ENCODE data around the gene KIF5A.
A peak's percentile ranks its signal among the peaks of the same experiment; 100 is the strongest.

Gene KIF5A

DNA sequence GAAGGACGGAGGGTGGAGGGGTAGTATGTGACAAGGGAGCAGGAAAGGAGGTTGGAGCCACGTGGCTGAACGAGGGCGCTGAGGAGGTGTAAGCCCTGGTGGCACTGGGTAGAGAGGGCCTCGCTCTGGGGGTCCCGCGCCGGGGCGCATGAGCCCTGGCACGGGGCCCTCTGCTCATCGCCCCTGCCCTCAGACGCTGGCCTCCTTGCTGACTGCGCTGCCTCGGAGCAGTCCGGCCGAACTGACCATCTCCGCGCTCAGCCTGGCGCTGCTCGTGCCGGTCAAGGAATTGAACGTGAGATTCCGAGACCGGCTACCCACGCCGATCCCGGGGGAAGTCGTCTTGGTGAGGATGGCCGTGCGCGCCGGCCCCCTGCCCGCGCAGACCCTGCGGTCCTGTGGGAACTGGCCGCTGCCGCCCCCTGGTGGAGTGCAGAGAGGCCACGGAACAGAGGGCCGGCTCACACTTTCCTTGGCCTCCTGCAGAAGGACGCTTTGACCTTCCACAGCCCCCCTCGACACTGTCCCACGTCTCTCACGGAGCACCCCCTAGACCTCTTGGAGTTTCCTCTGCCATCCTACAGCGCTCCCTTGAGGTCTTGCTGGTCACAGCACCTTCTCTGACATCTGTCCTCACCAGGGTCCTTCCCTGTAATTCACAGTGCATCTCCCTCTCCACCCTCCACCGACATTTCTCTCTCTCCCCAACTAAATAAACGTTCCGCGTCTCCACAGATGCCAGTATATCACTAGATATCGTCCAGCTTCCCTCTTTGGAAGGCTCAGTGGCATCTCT lies 71.9 kb downstream of the KIF5A start:
- peak; percentile 79 for DNase-seq

GRCh38 chr12:57622293-57623245 lies 72.7 kb downstream of the KIF5A start:
- no peak for DNase-seq

- no peak for DNase-seq
These were observed 73.5 kb downstream of the KIF5A start for GRCh38 chr12:57623385-57623784.

DNA sequence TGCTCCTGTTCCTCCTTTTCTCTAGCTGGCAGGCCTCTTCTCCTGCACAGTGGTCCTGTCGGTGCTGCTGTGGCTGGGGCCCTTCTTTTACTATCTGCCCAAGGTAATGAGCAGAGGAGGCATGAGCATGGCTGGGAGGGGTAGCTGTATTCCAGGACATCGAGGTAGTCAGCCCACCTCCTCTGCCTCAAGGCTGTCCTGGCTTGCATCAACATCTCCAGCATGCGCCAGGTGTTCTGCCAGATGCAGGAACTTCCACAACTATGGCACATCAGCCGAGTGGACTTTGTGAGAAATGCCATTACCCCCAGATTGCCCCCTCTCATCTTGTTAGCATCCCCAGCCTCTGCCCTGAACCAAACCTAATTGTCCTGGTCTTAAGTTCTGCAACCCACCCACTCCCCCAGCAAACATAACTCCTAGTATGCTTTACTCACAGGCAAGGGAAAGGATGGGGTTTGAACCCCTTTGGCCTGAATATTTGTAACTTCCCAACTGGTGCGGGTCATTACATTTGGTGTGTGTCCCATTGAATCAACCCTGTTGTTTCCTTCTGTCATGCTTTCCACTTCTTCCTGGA lies 74.1 kb downstream of the KIF5A start:
- DNase-seq: no peak

GRCh38 chr12:57624441-57625220 lies 74.8 kb downstream of the KIF5A start:
- no peak for DNase-seq

DNA sequence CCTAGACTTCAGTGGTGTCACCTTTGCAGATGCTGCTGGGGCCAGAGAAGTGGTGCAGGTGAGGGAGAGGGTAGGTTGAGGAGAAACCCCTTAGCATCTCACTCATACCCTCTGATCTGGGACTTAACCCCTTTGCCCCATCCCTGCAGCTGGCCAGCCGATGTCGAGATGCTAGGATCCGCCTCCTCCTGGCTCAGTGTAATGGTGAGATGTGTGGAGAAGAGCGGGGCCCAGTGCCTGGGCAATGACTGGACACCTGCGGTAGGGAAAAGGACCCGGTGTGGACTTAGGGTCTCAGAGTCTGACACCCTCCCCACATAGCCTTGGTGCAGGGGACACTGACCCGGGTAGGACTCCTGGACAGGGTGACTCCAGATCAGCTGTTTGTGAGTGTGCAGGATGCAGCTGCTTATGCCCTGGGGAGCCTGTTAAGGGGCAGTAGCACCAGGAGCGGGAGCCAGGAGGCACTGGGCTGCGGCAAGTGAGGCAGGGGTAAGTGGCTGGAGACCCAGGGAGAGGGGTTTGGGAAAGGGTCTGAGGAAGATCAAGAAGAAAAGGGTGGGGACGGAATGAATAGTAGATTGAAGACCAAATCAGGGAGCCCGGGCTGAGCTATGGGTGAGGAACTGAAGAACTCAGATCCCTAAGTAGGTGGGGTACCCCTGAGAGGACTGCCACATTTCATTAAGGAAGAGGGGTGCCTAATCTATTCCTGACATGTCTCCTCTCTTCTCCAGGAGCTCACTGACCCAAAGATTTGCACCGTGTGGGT lies 75.6 kb downstream of the KIF5A start:
- DNase-seq: no peak

DNA sequence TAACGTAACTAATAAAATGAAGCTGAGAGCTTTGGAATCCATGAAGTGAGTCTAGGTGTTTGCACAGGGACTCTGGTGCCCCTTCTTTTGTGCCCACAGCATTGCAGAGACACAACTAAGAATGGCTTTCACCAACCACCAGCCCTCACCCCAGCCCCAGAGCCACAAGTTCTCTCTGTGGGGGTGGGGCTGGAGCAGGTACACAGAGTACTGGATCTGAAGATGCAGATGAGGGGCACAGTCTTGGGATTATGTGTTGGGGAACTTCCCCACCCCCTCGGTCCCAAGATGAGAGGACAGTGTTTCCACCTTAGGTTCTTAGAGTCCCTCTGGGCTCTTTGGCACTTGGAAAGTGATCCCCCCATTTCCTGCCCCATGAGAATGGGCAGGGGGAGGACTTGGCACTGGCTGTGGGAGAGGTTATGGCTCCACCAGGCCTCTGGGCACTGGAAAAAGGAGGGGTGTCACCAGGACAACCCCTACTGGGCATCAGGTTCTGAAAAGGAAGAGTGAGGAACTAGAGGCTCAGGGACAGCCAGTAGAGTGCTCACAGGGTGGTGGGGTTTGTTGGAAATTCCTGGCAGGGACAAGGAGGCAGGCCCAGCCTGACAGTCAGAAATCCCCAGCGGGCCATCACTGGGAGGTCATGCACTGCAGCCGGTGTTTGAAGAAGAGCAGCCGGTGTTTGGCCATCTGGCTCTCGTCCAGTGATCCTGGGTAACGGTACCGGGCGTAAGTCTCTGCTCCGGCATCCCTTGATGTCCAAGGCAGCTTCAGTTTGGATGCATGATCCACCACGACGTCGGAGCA lies 76.5 kb downstream of the KIF5A start:
- DNase-seq: no peak

GRCh38 chr12:57626921-57627445 lies 77.1 kb downstream of the KIF5A start:
- DNase-seq: no peak

GRCh38 chr12:57627501-57628279 lies 77.8 kb downstream of the KIF5A start:
- DNase-seq: peak; percentile 54

- no peak for DNase-seq
These were observed 78.7 kb downstream of the KIF5A start for GRCh38 chr12:57628280-57629191.

DNA sequence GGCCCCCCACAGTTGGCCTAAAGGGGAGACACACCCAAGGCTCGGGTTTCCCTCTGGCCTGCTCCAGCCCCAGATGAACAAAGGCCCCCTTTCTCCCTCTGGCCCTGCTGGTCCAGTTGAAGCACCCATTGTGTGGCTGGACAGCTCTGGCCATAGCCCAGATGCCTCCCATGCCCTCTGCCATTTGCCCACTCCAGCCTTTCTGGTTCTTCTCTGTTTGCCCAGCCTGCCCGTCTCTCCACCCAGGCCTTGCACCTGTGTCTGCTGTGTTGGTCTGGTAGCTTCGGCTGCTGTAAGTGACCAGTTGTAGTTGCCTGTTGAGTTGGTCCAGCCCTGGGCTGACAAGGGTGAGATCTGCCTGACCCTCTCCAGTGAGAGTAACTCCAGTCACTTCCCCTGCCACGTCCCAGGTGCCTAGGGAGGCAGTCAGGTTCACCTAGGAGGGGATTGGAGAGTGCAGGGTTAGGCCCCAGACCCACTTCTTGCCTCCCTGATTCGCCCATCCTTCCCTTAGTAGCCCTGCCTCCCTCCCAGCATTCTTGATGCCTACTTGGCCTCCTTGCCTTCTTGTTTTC lies 80.1 kb downstream of the KIF5A start:
- DNase-seq: no peak

DNA sequence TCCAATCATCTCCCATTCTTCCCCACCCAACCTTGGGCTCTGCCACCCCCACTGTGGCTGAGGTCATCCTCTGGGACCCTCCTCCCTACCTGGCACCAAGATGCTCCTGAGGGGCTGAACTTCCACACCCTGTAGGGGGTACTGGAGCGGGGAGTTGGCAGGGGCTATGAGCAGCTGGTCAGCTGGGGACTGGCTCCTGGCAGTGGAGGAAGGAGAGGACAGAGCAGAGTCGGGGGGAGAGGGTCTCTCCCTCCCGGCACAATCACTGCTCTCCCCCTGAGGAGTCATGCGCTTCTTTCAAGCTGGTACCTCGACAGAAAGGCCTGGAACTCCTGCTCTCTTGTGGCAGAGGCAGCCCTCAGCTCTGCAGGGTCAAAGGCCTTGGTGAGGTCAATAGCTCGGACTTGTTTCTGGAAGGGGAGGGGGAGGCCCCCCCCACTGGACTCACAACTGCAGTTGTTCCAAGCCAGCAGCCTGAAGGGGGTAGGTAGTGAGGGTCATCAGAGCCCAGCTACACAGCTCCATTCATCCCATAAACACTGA lies 81.1 kb downstream of the KIF5A start:
- DNase-seq: no peak

DNA sequence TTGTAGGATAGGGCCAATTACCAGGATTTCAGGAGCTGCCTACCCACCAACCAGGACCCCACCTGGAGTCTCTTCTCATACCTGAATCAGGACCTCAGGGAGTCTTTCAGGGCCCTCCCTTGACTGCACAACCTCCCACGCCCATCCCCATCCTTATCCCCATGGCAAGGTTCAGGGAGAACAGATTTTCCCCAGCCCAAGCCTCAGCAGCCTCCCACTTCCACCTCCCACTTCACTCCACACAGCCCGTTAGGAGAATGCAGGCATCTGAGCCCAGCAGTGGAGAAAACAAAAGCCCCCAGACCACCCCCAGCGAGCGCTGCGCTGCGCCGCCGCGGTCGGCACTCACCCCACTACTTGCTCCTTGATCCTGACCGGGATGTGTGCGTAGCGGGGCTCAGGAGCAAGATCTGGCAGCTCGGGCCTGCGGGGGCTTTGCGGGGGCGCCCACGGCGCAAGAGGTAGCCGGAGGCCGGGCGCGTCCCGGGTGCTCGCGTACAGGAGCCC lies 81.8 kb downstream of the KIF5A start:
- DNase-seq: no peak

DNA sequence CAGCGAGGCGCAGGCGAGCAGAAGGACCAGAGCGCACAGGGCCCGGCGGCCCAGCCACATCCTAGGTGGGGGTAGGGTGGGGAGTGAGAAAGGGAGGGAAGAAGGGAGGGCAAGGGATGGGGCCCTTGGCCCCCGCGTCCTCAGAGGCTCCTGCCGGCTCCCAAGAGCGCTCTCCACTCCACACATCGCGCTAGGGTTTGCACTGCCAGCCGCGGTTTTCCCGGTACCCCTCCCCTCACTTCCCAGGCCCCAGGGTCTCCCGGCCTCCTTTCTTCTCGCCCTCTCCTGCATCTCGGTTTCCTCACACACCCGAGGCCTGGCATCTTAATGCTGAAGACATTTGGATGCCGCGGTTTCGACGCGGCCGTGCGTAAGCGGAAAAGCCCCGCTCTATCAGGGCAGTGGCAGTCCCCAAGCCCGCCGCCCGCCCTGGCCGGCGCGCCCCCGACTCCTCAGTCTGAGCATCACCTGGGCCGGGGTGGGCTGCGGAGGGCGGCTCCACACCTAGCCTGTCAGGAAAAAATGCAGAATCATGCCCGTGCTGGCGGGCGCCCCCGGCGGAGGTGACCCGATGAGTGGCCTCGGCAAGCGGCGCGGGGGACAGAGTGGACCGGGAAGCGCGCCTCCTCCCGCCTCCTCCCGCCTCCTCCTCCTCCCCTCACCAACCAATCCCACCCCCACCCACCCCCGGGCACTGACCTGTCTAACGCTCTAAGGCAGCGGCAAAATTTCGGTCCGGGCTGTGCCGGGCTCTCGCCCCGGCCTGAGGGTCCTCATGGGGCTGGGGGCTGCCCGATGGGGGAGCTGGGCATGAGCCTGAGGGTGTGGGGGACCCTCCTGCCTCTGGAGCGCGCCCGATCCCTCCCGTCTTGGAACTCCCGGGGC lies 82.5 kb downstream of the KIF5A start:
- DNase-seq: peak; percentile 42

DNA sequence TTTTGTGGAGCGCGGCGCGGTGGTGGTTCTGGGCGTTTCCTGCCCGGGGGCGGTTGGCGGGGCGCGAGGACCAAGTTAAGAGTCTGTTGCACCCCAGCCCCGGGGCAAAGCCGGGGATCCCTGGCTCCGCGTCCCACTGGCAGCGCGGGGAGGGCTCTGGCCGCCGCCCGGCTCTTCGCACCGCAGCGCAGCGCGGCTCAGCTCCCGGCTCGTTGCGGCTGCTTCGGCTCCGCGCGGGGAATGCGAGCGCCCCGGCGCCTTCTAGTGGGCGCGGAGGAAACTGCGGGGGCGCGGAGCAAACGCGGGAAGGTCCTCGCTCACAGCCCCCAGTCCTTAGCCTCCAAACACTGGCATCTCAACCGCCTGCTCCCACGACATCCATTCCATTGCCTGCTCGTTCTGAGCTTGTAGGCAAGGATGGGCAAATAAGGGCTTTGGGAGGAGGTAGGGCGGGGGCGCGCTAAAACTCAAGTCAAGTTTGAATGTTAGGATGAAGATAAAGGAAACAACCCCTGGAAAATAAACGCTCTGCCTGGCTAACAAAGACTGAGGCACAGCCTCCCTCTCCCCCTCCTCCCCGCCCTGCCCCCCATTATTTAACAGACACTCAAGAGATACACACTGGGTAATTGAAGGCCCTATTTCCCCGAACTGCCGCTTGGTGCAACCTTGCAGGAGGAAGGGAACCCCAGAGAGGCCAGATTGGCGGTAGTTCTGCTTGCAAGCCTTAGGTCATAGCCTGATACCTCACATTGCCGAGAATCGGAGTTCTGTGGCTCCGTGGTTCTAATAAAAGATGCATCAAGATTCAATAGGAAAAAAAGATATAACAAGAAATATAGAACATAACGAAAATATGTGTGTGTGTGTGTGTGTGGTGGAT lies 83.4 kb downstream of the KIF5A start, which contains the start of gene B4GALNT1:
Gene B4GALNT1, minus strand, starts transcription at position 244 of the 883 bp plus-strand sequence. CDS start 1,069 bp downstream, outside the sequence.
- peak; percentile 81 for DNase-seq
